Activated T-helper 17 cell treated with anti-CD3 and anti-CD28 coated beads, Interleukin-2, amount 50 U/mL, for 72 hours (primary cell): Measurements from ENCODE around the gene PLEKHA7. TPM values are rescaled to one million over a fixed set of nuclear protein-coding genes. Genes with fewer than 3 reads are reported as not detected.
A peak's percentile ranks its signal among the peaks of the same experiment; 100 is the strongest.
"Not testable (repeated sequence)": the region's sequence is repeated elsewhere in the genome, so short reads cannot be mapped to it uniquely, and the experiment has no call there.

Experiments used
- ATAC-seq: fragments of 150-1000 bp; cut with Tn5 transposase; replicated peaks from 2 replicates; pipeline ENCODE4 v1.10.0; 2021; ENCODE audit warnings: mild to moderate bottlenecking, moderate library complexity
- H3K27ac Mint-ChIP-seq: one replicate; pipeline ENCODE4 v1.8.0; 2022; ENCODE audit warnings: mixed read lengths
- H3K27me3 Mint-ChIP-seq: one replicate; pipeline ENCODE4 v1.8.0; 2022; ENCODE audit warnings: mixed read lengths
- H3K36me3 Mint-ChIP-seq: one replicate; pipeline ENCODE4 v1.8.0; 2022; ENCODE audit warnings: low read depth, mild to moderate bottlenecking, mixed read lengths
- H3K4me1 Mint-ChIP-seq: one replicate; pipeline ENCODE4 v1.8.0; 2022; ENCODE audit warnings: mixed read lengths
- H3K4me3 Mint-ChIP-seq: one replicate; pipeline ENCODE4 v1.8.0; 2022; ENCODE audit warnings: mild to moderate bottlenecking, mixed read lengths
- H3K9me3 Mint-ChIP-seq: one replicate; pipeline ENCODE4 v1.8.0; 2022; ENCODE audit warnings: mixed read lengths
- total RNA-seq, 2 donors: library from RNA; stranded (reverse); gene quantifications; one replicate each; pipeline ENCODE4 v1.2.3, GENCODE V29; 2022

Gene PLEKHA7
- 10 to 100 TPM in 1 of 2 donors, 1 to 10 TPM in 1; 2.7 to 35.2 TPM for total RNA-seq

- H3K36me3 Mint-ChIP-seq = peaks cover 5% of the 10 kb centered on the region
- no peaks in the 10 kb centered on the region for H3K9me3 Mint-ChIP-seq
- peak within 1 kb of the TSS; percentile 86 for H3K27ac Mint-ChIP-seq
- peaks cover 4% of the 10 kb centered on the region for H3K4me1 Mint-ChIP-seq
- H3K27me3 Mint-ChIP-seq = peaks cover 13% of the 10 kb centered on the region
- ATAC-seq = peak; percentile 25
- peak within 1 kb of the TSS; percentile 88 for H3K4me3 Mint-ChIP-seq
These were observed at the start of gene PLEKHA7 for GRCh38 chr11:17014321-17014832. TSS of gene PLEKHA7 (minus strand) at chr11:17014414. CDS start at chr11:17014401, 13 bp downstream.

- Mint-ChIP-seq H3K27me3 (no peaks in the 10 kb centered on the region), H3K27ac (no peak overlapping the region), H3K36me3 (no peaks in the 10 kb centered on the region), H3K4me3 (no peak overlapping the region), H3K4me1 (no peaks in the 10 kb centered on the region), H3K9me3 (no peaks in the 10 kb centered on the region)
- ATAC-seq = peak; percentile 95
These were observed 49.2 kb upstream of the PLEKHA7 start for GRCh38 chr11:17063171-17064002.

GRCh38 chr11:17051146-17051545 lies 36.9 kb upstream of the PLEKHA7 start:
- ATAC-seq, H3K27ac Mint-ChIP-seq, H3K4me1 Mint-ChIP-seq, H3K4me3 Mint-ChIP-seq, H3K27me3 Mint-ChIP-seq, H3K9me3 Mint-ChIP-seq, H3K36me3 Mint-ChIP-seq: not testable (repeated sequence)

GRCh38 chr11:17048491-17048890 lies 34.3 kb upstream of the PLEKHA7 start:
- not testable (repeated sequence) for H3K36me3 Mint-ChIP-seq, H3K9me3 Mint-ChIP-seq, H3K27ac Mint-ChIP-seq, H3K27me3 Mint-ChIP-seq, ATAC-seq, H3K4me3 Mint-ChIP-seq, H3K4me1 Mint-ChIP-seq

- H3K27ac Mint-ChIP-seq = no peak overlapping the region
- H3K4me1 Mint-ChIP-seq = no peaks in the 10 kb centered on the region
- no peaks in the 10 kb centered on the region for H3K27me3 Mint-ChIP-seq
- H3K4me3 Mint-ChIP-seq = no peak overlapping the region
- ATAC-seq = no peak
- no peaks in the 10 kb centered on the region for H3K36me3 Mint-ChIP-seq
- H3K9me3 Mint-ChIP-seq = no peaks in the 10 kb centered on the region
These were observed 32.5 kb upstream of the PLEKHA7 start for GRCh38 chr11:17046690-17047089.

- Mint-ChIP-seq H3K27ac (no peak overlapping the region), H3K4me1 (no peaks in the 10 kb centered on the region), H3K36me3 (no peaks in the 10 kb centered on the region), H3K9me3 (no peaks in the 10 kb centered on the region), H3K4me3 (no peak overlapping the region), H3K27me3 (peaks cover 7% of the 10 kb centered on the region)
- no peak for ATAC-seq
These were observed 22.7 kb upstream of the PLEKHA7 start for GRCh38 chr11:17036666-17037658.

GRCh38 chr11:17034027-17034426 lies 19.8 kb upstream of the PLEKHA7 start:
- not testable (repeated sequence) for H3K27ac Mint-ChIP-seq, H3K4me1 Mint-ChIP-seq, ATAC-seq, H3K36me3 Mint-ChIP-seq, H3K4me3 Mint-ChIP-seq, H3K9me3 Mint-ChIP-seq, H3K27me3 Mint-ChIP-seq

- Mint-ChIP-seq H3K27ac (peak overlapping the region; percentile 7), H3K9me3 (no peaks in the 10 kb centered on the region), H3K36me3 (no peaks in the 10 kb centered on the region), H3K27me3 (no peaks in the 10 kb centered on the region), H3K4me1 (no peaks in the 10 kb centered on the region), H3K4me3 (no peak overlapping the region)
- ATAC-seq = no peak
These were observed 12.4 kb upstream of the PLEKHA7 start for GRCh38 chr11:17026487-17027082.

GRCh38 chr11:17024924-17025323 lies 10.7 kb upstream of the PLEKHA7 start:
- Mint-ChIP-seq H3K36me3 (no peaks in the 10 kb centered on the region), H3K27ac (no peak overlapping the region), H3K9me3 (no peaks in the 10 kb centered on the region), H3K27me3 (no peaks in the 10 kb centered on the region), H3K4me3 (no peak overlapping the region), H3K4me1 (no peaks in the 10 kb centered on the region)
- ATAC-seq = no peak

- Mint-ChIP-seq H3K4me3 (no peak overlapping the region), H3K9me3 (no peaks in the 10 kb centered on the region), H3K27me3 (no peaks in the 10 kb centered on the region), H3K36me3 (no peaks in the 10 kb centered on the region), H3K4me1 (no peaks in the 10 kb centered on the region), H3K27ac (no peak overlapping the region)
- no peak for ATAC-seq
These were observed 7.3 kb upstream of the PLEKHA7 start for GRCh38 chr11:17021511-17021910.

- Mint-ChIP-seq H3K9me3 (no peaks in the 10 kb centered on the region), H3K4me3 (no peak overlapping the region), H3K36me3 (no peaks in the 10 kb centered on the region), H3K27me3 (peaks cover 5% of the 10 kb centered on the region), H3K4me1 (no peaks in the 10 kb centered on the region), H3K27ac (no peak overlapping the region)
- ATAC-seq = no peak
These were observed 6.6 kb upstream of the PLEKHA7 start for GRCh38 chr11:17020831-17021230.

- Mint-ChIP-seq H3K4me1 (peaks cover 4% of the 10 kb centered on the region), H3K36me3 (peaks cover 5% of the 10 kb centered on the region), H3K4me3 (no peak overlapping the region), H3K27me3 (peaks cover 13% of the 10 kb centered on the region), H3K27ac (no peak overlapping the region), H3K9me3 (no peaks in the 10 kb centered on the region)
- ATAC-seq = no peak
These were observed 5.0 kb upstream of the PLEKHA7 start for GRCh38 chr11:17019232-17019631.

- H3K9me3 Mint-ChIP-seq = no peaks in the 10 kb centered on the region
- H3K4me1 Mint-ChIP-seq = peaks cover 4% of the 10 kb centered on the region
- peaks cover 5% of the 10 kb centered on the region for H3K36me3 Mint-ChIP-seq
- no peak overlapping the region for H3K27ac Mint-ChIP-seq
- H3K4me3 Mint-ChIP-seq = peak overlapping the region; percentile 88
- no peak for ATAC-seq
- peaks cover 13% of the 10 kb centered on the region for H3K27me3 Mint-ChIP-seq
These were observed 1.5 kb upstream of the PLEKHA7 start for GRCh38 chr11:17015627-17016126.
